GM13977 (cell line): ENCODE measurements around the gene CCL25.

Source experiments
- DNase-seq: peaks from one replicate; pipeline ENCODE4 v3.0.0; 2012; ENCODE audit warnings: low spot score
- CTCF ChIP-seq: IDR thresholded peaks from 2 replicates; pipeline ENCODE4 v1.5.1; 2012; ENCODE audit warnings: mild to moderate bottlenecking, control low read depth; ENCODE audit not compliant: insufficient read depth; ENCODE audit errors: extremely low read depth, missing control alignments
- in situ Hi-C: fragments of 300-500 bp; cut with MboI; formaldehyde crosslinking; loops from one replicate; pipeline ENCODE4 v1.12.0; 2022; ENCODE audit warnings: low sequenced_read_pairs, low pct_unique_long_range_greater_than_20kb, mixed read lengths, inconsistent platforms; ENCODE audit not compliant: unreplicated experiment

Gene CCL25

GRCh38 chr19:8034178-8034525 is 18.4 kb upstream of the CCL25 start:
- no peak for TF ChIP-seq CTCF
- DNase-seq, result no peak
- in situ Hi-C loops, result no loop called here

- in situ Hi-C loops, result no loop called here
- TF ChIP-seq CTCF, result no peak
- no peak for DNase-seq
Observed at GRCh38 chr19:8036434-8037099, 16.0 kb upstream of the CCL25 start.

GRCh38 chr19:8038815-8039214 is 13.7 kb upstream of the CCL25 start:
- DNase-seq, result no peak
- no peak for TF ChIP-seq CTCF
- in situ Hi-C loops, result no loop called here

- in situ Hi-C loops, result no loop called here
- no peak for DNase-seq
- TF ChIP-seq CTCF, result no peak
Observed at GRCh38 chr19:8039231-8039630, 13.3 kb upstream of the CCL25 start.

- in situ Hi-C loops, result no loop called here
- no peak for TF ChIP-seq CTCF
- DNase-seq, result no peak
Observed at GRCh38 chr19:8041531-8041931, 11.0 kb upstream of the CCL25 start.

- no peak for TF ChIP-seq CTCF
- DNase-seq, result no peak
- in situ Hi-C loops, result no loop called here
Observed at GRCh38 chr19:8042900-8043299, 9.7 kb upstream of the CCL25 start.

- in situ Hi-C loops, result no loop called here
- no peak for TF ChIP-seq CTCF
- DNase-seq, result no peak
Observed at GRCh38 chr19:8044018-8044417, 8.5 kb upstream of the CCL25 start.
